ENCODE data around the gene LARP4B. TPM values are rescaled to one million over a fixed set of nuclear protein-coding genes. Genes with fewer than 3 reads are reported as not detected.

LARP4B gene
- total and polyA plus RNA-seq, 4 donors: 5.5 to 20.4 (median 12.1) TPM

DNA sequence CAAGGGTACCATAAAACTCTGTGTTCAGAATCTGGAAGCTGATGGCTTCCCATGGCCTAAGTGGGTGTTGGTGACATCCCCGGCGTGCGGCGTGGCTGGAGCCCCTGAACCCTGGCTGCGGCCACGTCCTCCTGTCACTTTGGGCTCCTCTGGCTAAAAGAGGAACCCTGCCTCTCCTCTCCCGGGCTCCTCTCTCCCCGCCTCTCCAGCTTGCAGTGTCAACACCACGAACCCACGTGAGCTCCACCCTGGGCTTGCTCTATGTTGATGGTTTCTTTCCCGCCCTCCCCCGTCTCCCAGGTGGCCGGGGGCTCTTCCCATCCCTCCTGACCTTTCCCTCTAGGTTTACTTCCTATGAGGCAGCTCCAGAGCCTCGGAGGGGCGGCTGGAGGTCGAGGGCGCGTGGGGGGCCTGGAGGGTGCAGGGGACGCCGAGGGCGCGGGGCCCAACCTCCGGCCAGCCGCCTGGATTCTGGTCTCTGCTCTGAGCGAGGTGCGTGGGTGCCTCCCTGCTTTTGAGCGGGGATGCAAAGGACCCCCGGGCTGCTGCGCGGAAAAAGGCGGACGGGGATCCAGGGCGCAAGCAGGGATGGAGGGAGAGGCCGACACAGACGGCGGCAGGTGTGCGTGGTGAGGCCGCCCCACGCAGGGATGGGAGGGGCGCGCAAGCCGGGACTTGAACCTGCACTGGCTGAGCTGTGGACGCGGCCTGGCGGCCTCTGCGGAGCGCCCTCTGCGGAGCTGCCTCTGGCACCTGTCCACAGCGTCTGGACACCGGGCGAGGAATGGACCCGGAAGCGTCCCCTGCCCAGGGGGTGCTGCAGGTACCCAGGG lies 126.5 kb downstream of the LARP4B start:
- Histone ChIP-seq H3K27me3 (ENCODE audit: control insufficient read depth in 4 of 4, insufficient read depth in 4 of 4, low read length in 3 of 4) (no peaks in the 10 kb centered on the region), H3K4me1 (ENCODE audit: control insufficient read depth in 4 of 4, insufficient read depth in 4 of 4, low read length in 3 of 4) (peaks cover 0 to 2% (median 0%) of the 10 kb centered on the region in 4 donors), H3K27ac (ENCODE audit: low read depth in 1 of 2, low read length in 2 of 2) (no peak overlapping the region), H3K9ac (ENCODE audit: low read depth in 1 of 2, low read length in 2 of 2) (no peak overlapping the region), H3K9me3 (ENCODE audit: control insufficient read depth in 4 of 4, low read length in 3 of 4) (no peaks in the 10 kb centered on the region), H3K36me3 (ENCODE audit: control insufficient read depth in 4 of 4, insufficient read depth in 3 of 4, low read depth in 1 of 4, low read length in 3 of 4) (peaks cover 12 to 23% (median 17%) of the 10 kb centered on the region in 4 donors), H3K4me3 (ENCODE audit: low read depth in 1 of 3, low read length in 3 of 3) (no peak overlapping the region)
- DNase-seq (ENCODE audit: low spot score): no peak
- TF ChIP-seq GABPA (IDR thresholded peaks at IDR 0.05 in 1 of 2, conservative IDR thresholded peaks at IDR 0.05 in 1 of 2) (no peak), HNF4G (IDR thresholded peaks at IDR 0.05) (no peak), SP1 (IDR thresholded peaks at IDR 0.05) (no peak), NR2F2 (IDR thresholded peaks at IDR 0.05) (no peak)
- TF ChIP-seq, protein P1, sequence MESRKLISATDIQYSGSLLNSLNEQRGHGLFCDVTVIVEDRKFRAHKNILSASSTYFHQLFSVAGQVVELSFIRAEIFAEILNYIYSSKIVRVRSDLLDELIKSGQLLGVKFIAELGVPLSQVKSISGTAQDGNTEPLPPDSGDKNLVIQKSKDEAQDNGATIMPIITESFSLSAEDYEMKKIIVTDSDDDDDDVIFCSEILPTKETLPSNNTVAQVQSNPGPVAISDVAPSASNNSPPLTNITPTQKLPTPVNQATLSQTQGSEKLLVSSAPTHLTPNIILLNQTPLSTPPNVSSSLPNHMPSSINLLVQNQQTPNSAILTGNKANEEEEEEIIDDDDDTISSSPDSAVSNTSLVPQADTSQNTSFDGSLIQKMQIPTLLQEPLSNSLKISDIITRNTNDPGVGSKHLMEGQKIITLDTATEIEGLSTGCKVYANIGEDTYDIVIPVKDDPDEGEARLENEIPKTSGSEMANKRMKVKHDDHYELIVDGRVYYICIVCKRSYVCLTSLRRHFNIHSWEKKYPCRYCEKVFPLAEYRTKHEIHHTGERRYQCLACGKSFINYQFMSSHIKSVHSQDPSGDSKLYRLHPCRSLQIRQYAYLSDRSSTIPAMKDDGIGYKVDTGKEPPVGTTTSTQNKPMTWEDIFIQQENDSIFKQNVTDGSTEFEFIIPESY (IDR thresholded peaks at IDR 0.05): no peak
- WGBS: 90% methylated on average over 53 of the region's 53 CpGs

- TF ChIP-seq NR2F2 (IDR thresholded peaks at IDR 0.05): no peak
- no peak for TF ChIP-seq HNF4A (conservative IDR thresholded peaks at IDR 0.05)
- no peak for TF ChIP-seq EGR1 (IDR thresholded peaks at IDR 0.05; ENCODE audit: low read depth in 2 of 2)
- no peak for TF ChIP-seq SP1 (IDR thresholded peaks at IDR 0.05)
- TF ChIP-seq REST (IDR thresholded peaks at IDR 0.05): no peak
- TF ChIP-seq CTCF (IDR thresholded peaks at IDR 0.05; ENCODE audit: low read depth, low read length, missing input control): no peak
- no peak for TF ChIP-seq FOXA1 (IDR thresholded peaks at IDR 0.05)
- no peak for TF ChIP-seq TAF1 (conservative IDR thresholded peaks at IDR 0.05)
- Histone ChIP-seq H3K36me3 (ENCODE audit: control insufficient read depth in 4 of 4, insufficient read depth in 3 of 4, low read depth in 1 of 4, low read length in 3 of 4) (peaks cover 8 to 19% (median 13%) of the 10 kb centered on the region in 4 donors), H3K27me3 (ENCODE audit: control insufficient read depth in 4 of 4, insufficient read depth in 4 of 4, low read length in 3 of 4) (no peaks in the 10 kb centered on the region), H3K9ac (ENCODE audit: low read depth in 1 of 2, low read length in 2 of 2) (no peak overlapping the region), H3K27ac (ENCODE audit: low read depth in 1 of 2, low read length in 2 of 2) (no peak overlapping the region), H3K9me3 (ENCODE audit: control insufficient read depth in 4 of 4, low read length in 3 of 4) (no peaks in the 10 kb centered on the region), H3K4me3 (ENCODE audit: low read depth in 1 of 3, low read length in 3 of 3) (no peak overlapping the region), H3K4me1 (ENCODE audit: control insufficient read depth in 4 of 4, insufficient read depth in 4 of 4, low read length in 3 of 4) (peaks cover 0 to 2% (median 0%) of the 10 kb centered on the region in 4 donors)
- 65% methylated on average over 20 of the region's 20 CpGs for WGBS
- DNase-seq (ENCODE audit: low spot score): no peak
Observed at GRCh38 chr10:804191-804781, 127.2 kb downstream of the LARP4B start.
